Measurements from ENCODE around the gene TLL2.

The TLL2 gene

DNA sequence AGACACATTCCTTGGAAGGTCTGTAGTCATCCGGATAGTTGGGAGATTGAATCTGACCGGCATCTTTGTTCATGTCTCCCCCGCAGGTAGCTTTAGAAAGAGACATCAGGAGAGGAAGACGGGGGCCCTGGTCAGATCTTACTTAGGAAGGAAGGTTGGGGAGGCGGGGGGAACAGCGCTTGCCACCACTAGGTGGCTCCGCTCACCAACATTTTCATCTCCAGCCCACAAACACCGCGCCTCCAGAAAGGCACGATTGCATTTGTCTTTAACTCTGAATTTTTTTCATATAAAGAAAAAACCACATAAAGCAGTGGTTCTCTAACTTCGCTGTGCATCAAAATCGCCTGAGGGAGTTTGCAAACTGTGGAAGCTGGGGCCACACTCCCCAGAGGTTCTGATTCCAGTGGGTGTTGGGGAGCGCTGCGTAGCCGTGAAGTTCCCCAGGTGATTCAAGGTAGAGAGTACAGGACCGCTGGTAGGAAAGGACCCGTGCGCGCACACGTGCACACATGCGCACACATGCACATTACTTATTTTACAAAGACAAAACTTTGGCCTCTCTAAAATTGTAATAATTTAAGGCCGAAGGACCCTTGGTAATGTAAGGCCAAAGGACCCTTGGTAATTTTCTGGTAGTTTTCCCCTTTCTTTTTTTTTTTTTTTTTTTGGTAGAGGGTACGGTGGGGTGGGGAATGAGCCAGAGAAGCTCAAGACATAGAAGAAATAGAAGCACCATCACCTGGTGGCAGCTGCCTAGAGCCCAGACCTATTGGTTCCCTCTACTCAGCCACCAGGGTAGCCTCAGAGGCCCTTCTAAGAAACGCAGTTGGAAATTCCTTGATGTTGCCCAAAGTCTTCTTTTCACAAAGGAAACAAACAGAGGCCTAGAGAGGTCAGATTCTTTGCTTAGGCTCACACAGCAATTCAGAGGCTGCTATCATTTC, 117.5 kb downstream of the TLL2 start:
- DNase-seq (ENCODE audit: low read depth, low spot score), result peak; percentile 15

DNA sequence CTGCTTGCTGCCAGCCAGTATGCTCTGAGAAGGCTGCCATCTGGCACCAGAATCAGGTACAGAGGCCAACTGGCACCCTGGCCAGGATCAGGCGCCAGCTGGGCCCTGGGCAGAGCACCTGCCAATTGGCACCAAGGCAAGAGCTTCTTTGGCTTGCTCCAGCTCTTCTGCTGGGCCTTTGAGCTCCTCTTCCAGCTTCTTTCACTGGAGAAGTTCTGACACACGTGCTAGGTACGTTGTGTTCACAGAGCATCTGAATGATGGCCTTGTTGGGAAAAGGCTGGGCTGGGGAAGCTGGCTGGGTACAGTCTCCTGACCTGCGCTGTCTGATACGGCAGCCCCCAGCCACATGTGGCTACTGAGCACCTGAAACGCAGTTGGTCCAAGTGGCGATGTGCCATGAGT, 123.3 kb downstream of the TLL2 start:
- DNase-seq (ENCODE audit: low read depth, low spot score), result no peak

DNA sequence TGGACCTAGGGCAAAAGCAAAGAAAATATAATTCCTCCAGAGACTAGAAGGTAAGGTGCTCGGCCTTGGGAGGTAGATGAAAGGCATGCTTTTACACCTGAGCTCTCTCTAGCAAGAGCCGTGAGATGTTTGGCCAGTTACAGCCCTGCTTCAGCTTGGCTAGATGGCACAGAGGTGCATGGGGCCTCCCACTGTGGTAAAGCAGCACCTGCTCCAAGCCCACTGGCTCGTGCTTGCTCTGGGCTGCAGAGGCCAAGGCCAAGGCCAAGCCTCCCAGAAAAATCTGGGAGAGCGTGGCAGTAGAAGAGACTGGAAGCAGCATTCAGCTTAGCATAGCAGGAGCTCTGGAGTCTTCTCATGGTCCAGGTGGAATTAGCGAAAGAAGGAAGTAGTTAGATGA, 123.9 kb downstream of the TLL2 start:
- no peak for DNase-seq (ENCODE audit: low read depth, low spot score)

DNA sequence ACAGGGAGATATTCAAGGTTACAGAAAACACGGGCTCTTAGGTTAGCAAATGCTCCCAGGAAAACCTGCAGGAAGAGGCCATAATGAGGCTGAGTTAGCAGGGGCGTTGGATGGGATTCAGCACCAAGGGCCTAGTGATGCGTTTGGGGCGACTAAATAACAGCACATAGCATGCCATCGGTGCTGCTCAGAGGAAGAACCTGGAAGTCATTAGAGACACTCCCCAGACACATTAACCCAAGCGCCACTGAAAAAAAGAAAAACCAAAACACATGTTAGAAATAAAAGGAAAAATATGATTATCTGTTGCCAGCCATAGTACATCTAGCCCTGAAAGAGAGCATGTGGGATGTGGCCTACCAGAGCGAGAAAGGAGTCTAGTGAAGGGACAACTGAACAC, 126.1 kb downstream of the TLL2 start:
- no peak for DNase-seq (ENCODE audit: low read depth, low spot score)

DNA sequence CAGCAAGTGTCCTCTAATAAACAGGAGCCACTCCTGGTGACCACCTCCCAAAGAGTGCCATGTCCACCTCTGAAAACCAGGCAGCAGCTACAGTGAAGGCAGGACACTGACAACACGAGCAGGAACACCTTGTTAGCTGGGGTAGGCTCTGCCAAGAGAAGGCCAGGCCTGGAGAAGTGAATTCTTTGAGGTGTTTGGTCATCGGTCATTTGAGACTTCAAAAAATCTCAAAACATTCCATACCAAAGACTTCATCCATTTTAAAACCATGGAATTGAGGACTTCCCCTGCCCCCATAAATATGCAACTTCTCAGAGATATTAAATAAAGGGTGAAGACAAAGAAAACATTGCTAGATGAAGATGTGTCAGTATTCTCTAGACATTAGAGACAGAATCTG, 126.6 kb downstream of the TLL2 start:
- no peak for DNase-seq (ENCODE audit: low read depth, low spot score)

DNA sequence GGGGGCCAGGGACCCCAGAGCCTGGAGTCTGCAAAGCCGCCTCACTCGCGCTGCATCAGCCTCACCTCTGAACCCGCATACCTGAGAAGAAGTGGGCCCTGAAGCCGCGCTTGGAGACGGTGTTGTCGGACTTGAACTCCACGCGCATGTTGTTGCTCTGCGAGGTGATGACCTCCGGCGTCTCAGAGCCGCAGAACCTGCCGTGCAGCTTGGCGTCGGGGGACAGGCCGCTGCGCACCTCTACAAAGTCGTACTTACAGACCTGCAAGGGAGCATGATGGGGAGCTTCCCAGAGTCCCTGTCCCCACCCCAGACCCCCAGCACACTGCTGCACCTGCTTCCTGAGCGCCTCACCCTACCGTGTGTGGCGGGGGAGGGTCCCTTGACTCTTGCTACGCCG, 129.2 kb downstream of the TLL2 start:
- no peak for DNase-seq (ENCODE audit: low read depth, low spot score)

DNA sequence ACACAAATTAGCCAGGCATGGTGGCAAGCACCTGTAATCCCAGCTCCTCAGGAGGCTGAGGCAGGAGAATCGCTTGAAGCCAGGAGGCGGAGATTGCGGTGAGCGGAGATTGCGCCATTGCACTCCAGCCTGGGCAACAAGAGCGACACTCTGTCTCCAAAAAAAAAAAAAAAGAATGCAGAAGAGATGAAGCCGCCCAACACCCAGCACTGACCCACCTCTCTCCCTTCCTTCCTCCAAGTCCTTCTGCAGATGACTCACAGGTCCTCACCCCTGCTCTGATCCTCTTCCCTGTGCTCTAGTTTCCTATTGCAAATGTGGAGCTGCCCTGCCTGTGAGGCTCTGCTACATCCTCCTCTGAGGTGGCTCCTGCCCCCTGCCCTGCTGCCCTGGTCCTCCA, 132.9 kb downstream of the TLL2 start:
- DNase-seq (ENCODE audit: low read depth, low spot score), result no peak

DNA sequence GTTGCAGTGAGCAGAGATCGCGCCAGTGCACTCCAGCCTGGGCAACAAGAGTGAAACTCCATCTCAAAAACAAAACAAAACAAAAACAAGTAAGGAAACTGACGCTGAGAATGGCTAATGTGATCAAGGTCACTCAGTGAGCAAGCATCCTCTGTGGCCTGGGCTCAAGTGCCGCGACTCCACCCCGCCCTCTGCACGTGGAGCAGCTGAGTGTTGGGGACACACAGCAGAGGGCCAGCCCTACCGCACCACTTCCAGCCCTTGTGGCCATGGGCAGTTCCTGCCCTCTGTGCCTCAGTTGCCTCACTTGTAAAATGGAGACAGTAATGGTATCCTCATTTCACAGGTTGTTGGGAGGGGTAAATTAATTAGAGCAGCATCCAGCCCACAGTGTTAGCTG, 134.0 kb downstream of the TLL2 start:
- no peak for DNase-seq (ENCODE audit: low read depth, low spot score)

DNA sequence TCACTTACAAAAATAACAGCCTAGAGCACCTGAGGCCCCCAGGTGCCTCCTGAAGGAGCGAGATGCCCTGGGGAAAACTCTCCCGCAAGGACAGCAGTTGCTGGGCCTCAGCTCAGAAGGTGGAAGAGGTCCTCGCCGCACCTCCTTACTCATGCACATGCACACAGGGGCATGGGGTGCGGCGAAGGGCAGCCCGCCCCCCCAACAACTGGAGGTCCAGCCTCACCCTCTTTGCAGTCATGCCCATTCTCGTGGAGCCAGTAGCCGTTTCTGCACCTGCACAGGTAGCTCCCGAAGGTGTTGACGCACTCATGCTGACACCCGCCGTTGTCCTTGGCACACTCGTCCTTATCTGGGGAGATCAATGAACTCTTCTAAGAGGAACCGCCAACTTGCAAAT, 135.0 kb downstream of the TLL2 start:
- DNase-seq (ENCODE audit: low read depth, low spot score), result no peak

DNA sequence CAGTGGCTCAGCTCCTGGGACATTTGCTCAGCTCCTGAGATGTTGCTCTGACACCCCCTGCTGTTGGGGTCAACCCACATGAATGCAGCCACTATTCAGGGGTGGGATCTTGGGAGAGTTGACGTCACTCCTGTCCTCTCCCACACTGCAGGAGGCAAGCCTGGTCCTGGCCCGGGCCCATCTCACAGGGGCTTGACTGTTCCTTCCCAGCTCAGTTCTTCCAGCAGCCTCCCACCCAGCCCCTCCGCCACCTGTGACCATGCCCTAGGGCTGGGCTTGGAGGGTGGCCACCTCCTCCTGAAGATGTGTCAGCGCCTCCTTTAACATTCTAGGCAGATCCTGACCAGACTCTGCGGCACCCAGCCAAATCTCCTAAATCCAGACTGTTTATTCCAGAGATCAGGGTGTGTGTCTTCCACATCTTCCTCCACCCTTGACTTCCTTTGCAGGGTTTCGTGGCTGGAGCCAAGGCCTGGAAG, 135.9 kb downstream of the TLL2 start:
- peak; percentile 43 for DNase-seq (ENCODE audit: low read depth, low spot score)

DNA sequence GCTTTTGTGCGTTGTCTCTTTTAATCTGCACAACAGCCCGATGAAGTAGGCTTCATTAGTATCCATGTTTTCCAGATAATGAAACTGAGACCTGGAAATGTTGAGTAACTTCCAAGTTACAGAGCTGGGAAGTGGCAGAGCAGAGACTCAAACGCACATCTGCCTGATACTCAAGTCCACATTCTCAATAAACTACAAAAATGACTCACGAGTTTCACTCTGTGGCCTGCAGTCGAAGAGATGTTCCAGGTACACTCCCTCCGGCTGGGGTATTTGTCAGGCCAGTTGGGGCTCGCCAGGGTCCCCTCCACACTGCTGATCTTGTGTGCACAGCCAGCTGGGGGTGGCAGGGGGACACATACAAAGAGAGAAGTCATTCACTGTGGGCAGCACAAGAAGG, 137.2 kb downstream of the TLL2 start:
- no peak for DNase-seq (ENCODE audit: low read depth, low spot score)

DNA sequence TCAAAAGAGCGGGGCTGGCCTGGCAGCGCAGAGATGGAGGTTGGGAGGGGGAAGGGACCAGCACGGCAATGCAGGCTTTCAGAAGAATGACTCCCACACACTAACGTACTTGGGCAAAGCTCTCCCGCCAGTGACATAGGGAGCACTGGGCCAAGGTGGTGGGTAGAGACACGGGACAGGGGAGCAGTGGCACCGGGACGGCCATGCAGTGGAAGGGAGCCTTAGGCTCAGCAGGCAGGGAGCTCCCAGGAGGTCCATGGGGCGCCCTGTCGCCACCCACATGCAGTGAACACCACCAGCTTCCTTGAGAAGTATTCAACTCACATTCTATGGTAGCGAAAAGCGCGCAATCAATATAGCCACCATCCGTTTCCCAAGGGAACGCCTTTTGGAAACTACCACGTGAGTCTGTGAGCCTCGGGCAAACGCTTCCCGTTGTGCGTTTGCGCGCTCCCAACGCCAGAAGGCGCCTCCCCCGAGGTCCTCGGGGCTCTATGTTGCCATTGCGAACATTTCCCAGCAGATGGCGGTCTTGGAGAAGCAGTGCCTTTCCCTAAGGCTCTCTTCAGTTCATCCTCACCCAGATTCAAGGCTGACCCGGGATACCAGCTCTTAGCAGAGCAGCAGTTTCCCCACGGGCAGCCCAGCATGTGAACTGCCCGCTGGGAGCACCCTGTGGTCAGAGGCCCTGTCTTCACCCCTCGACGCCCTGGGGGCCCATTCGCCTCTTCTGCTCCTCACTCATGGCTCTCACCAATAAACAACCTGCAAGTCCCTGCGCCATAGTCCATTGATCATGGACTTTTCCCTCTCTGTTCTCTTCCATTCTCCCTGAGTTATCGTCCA, 138.5 kb downstream of the TLL2 start:
- DNase-seq (ENCODE audit: low read depth, low spot score), result peak; percentile 65

DNA sequence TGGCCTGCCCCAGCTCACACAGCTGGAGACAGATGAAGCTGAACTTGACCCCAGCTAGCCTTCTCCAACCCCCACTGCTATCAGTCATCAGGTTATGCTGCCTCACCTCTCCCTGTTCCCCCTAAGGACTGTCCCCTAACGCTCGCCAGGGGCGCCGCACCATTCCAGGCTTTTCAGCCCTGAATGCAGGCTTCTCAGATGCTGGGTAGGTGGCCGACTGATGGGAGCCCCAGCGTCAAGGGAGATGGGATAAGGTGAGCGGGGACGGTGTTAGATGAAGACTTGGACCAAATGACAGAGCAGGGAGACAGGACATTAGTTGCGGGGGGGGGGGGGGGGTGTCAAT, 139.1 kb downstream of the TLL2 start:
- no peak for DNase-seq (ENCODE audit: low read depth, low spot score)

DNA sequence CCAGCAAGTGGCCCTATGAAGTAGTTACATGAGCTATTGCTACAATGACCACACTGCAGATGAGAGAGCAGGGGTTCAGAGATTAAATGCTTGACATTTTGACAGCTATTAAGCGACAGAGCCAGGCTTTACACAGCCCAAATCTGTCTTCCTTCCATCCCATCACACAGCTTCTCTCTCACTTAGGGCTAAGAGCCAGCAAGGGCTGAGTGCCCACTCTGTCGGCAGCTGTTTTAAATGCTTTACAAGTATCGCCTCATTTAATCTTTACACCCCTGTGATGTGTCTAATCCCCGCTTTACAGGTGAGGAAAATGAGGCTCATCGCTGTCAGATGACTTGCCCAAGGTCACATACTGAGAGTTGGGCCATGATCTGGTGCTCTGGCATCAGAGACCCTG, 139.7 kb downstream of the TLL2 start:
- DNase-seq (ENCODE audit: low read depth, low spot score), result no peak

DNA sequence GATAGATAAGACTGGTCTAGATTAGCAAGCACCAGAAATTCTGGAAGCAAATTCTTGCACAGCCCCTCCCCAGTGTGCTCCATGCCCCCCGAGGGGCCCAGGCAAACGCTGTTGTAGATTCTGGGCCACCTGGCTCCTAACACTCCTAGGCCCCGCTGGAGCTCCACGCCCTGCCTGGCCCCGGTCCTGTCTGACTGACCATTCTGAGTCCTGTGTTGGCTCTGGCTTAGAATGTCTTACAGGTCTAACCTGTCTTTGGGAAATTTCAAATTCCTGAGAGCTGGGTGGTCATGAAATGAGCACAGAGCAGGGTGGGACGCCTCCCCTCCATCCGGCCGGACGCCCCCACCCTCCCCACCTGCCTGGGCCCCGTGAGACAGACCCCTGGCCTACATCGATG, 142.4 kb downstream of the TLL2 start:
- no peak for DNase-seq (ENCODE audit: low read depth, low spot score)

DNA sequence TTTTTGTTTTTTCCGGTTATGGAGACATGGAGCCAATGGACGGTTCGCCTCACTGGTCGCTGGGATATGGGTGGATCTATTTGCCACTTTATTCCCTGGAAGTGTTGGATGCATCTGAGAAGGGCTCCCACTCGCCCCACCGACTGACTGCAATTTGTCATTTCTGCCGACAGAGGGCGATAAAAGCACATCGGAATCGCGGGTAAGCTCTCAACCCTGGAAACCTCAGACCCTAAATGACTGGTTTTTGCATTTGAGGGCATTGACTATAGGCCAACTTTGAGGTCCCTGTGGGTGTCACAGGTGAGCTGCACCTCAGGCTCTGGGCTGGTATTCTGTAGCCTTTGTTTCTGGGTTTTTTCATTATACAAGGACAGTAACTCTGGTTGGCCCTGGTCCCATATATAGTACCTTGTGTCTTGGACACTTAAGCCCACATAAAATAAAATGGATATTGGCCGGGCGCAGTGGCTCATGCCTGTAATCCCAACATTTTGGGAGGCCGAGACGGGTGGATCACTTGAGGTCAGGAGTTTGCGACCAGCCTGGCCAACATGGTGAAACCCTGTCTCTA, 143.1 kb downstream of the TLL2 start:
- DNase-seq (ENCODE audit: low read depth, low spot score), result no peak

DNA sequence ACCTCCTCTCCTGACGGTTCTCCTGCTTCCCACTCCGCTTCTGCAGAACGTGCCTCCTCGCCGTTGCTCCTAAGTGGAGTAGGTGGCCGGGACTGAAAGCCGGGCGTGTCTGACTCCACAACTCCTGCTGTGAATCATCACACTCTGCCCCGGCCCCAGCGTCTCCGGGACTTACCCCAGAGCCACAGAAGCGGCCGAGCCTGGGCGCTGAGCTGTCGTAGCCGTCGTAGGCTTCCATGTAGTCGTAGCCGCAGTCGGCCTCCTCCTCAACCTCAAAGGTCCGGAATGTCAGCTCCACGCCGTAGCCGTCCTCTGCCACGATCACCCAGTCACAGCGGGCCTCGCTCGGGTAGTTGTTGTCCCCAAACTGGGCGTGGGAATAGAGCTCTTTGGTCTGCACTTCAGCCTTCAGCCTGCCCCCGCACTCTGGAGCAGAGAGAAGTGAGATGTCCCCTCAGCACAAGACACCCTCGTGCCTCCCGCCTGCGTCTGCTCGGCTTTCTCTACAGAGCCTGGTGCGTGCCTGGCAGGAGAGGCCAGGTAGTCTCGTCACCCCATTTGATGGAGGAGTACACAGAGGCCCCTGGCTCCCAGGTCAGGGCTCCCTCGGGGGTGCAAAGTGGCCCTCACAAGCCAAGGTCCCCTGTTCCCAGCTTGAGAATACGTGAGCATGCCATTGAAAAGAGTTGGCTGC, 143.7 kb downstream of the TLL2 start:
- DNase-seq (ENCODE audit: low read depth, low spot score), result no peak

DNA sequence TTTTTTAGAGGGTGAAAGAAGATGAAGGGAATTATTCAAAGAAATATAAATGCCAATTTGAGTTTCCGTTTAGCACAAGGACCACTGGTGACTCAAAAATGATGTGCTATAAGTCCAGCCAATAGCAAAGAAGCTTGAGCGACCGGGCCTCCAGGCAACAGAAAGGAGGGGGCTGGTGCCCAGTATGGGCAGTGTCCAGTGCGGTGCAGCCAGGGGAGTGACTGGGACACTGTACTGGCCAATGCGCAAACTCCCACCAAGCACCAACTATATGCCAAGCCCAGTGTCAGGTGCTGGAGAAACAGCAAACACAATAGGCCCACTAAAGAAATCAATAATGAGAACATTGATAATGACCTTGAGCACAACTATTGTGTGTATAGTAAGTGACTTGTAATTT, 144.8 kb downstream of the TLL2 start:
- DNase-seq (ENCODE audit: low read depth, low spot score), result no peak

DNA sequence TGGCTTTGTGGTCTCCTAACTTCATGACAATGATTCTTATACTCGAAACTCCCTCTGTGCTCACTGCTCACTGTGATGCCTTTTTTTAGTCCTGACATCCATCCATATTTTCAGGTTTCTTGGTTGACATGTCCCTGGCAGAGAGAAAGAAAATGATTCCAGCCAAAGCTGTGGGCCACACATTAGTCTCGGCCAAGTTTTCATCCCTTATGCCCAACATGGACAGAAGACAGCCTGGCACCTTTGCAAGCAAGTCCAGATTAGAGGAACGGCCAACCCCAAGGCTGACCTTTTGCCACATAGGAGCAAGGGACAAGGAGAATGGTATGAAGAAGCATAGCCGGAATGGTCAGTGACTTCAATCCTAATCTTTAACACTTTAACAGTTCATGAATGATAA, 146.3 kb downstream of the TLL2 start:
- no peak for DNase-seq (ENCODE audit: low read depth, low spot score)

DNA sequence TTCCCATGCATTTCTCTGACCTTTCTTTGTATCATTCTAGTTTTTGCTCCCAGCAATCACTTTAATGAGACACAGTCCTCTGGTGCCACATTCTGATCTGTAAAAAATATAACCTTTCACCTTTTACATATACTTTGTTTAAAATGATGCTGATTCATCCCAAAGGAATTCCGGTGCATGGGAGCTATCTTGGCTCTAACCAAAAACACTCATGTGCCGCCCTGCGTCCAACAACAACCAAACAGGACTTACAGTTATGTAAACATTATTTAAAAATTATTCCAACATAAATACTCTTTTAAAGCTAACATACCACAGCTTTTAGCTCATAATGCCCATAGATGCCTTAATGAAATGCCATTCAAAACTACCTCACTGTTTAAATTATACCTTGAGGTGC, 147.2 kb downstream of the TLL2 start:
- no peak for DNase-seq (ENCODE audit: low read depth, low spot score)

DNA sequence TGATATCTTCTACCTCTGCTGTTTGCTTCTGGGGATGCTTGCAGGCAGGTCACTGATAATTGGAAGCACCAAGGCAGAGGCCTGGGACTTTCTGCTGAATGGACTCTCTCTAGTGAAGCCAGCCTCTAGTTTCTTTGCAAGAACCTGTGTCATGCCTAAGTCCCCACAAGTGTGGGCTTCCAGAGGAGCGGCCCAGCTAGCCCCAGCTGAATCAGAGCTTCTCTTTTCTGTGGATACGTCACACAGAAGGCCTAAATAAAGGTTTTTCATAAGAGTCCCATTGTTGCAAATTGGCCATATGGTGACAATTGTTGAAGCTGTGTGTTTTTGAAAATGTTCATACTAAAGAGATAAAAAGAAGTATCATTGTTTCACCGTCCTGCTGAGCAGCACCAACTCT, 148.2 kb downstream of the TLL2 start:
- DNase-seq (ENCODE audit: low read depth, low spot score), result no peak

DNA sequence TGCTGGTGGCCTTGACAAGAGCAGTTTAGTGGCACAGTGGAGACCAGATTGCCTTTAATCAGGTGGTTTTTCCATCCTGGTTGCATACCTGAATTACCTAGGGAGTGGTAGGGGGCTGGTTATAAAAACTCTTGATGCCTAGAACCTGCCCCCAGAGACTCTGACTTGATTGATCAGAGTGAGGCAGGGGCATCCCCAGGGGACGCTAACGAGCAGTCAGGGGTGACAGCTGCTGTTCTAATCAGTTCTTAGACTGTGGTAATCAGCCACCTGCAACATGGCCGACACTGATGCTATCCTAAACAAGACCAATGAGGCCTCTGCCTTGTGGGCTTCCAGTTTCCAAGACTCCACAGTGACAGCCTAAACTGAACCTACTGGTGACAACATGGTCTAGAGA, 153.0 kb downstream of the TLL2 start:
- no peak for DNase-seq (ENCODE audit: low read depth, low spot score)

All from brain pericyte (primary cell).